K562 treated with DMSO at 1 percent for 24 hours (cell line): ENCODE measurements around the gene RWDD4. TPM values are rescaled to one million over a fixed set of nuclear protein-coding genes. Genes with fewer than 3 reads are reported as not detected.

Experiments used
- total RNA-seq: library from RNA; unstranded; fragments of 300-600 nt; gene quantifications from 2 replicates; pipeline ENCODE4 v1.2.3, GENCODE V29; 2022; ENCODE audit warnings: low read depth; ENCODE audit not compliant: insufficient read depth

RWDD4 gene
- total RNA-seq = 10.8 and 11.3 TPM in 2 replicates

GRCh38 chr4:183659029-183659871 is at the start of gene RWDD4, which contains the start of gene TRAPPC11:
Gene RWDD4, minus strand, starts transcription at chr4:183659185. Its CDS starts 233 bp downstream, at chr4:183658952.
Gene TRAPPC11, plus strand, starts transcription at chr4:183659293. Its CDS starts 4,575 bp downstream, at chr4:183663868.

Other genes with a start within 250 kb of the RWDD4 start
- 19.9 and 21.0 TPM in 2 replicates for gene CDKN2AIP, start 214.5 kb downstream of the RWDD4 start, total RNA-seq
- 12.8 and 16.6 TPM in 2 replicates for gene ING2, start 154.1 kb downstream of the RWDD4 start, total RNA-seq
- gene TRAPPC11, start 108 bp upstream of the RWDD4 start, total RNA-seq = 18.9 and 23.8 TPM in 2 replicates
- gene STOX2, start 246.1 kb upstream of the RWDD4 start, total RNA-seq = not detected in 2 replicates